Lower leg skin (tissue), 3 donors: ENCODE measurements around the gene HMCN2.
"Not testable (repeated sequence)": the region's sequence is repeated elsewhere in the genome, so short reads cannot be mapped to it uniquely, and the experiment has no call there.

ENCODE experiments used
- CTCF ChIP-seq, 3 donors: fragments of 450-650 bp; IDR thresholded peaks; one replicate each; pipeline ENCODE4 v1.5.1; 2016; ENCODE audit warnings: antibody characterized with exemption in 3 of 3, mild to moderate bottlenecking in 3 of 3, moderate library complexity in 2 of 3
- POLR2A ChIP-seq, 2 donors: fragments of 450-650 bp; IDR thresholded peaks; one replicate each; pipeline ENCODE4 v1.6.1; 2016 to 2017; ENCODE audit warnings: antibody characterized with exemption in 2 of 2, mild to moderate bottlenecking in 1 of 2, moderate library complexity in 1 of 2

DNA sequence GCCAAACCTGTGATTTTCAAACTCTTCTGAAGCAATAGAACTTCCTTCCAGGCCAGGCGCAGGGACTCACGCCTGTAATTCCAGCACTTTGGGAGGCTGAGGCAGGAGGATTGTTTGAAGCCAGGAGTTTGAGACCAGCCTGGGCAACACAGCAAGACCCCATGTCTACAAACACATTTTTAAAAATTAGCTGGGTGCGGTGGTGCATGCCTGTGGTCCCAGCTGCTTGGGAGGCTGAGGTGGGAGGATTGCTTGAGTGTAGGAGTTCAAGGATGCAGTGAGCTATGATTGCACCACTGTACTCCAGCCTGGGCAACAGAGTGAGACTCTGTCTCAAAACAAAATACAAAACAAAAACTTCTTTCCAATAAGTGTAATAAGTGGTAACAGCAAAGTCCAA is 136.2 kb downstream of the HMCN2 start:
- not testable (repeated sequence) for TF ChIP-seq POLR2A, CTCF (IDR thresholded peaks at IDR 0.05)
